ENCODE results near the gene SLC46A3. TPM values are rescaled to one million over a fixed set of nuclear protein-coding genes. Genes with fewer than 3 reads are reported as not detected.
A peak's percentile ranks its signal among the peaks of the same experiment; 100 is the strongest.

The SLC46A3 gene
- polyA plus RNA-seq, 2 of the 4 experiments (the other 2 are of a cell fraction): 2.1 to 6.8 TPM

DNA sequence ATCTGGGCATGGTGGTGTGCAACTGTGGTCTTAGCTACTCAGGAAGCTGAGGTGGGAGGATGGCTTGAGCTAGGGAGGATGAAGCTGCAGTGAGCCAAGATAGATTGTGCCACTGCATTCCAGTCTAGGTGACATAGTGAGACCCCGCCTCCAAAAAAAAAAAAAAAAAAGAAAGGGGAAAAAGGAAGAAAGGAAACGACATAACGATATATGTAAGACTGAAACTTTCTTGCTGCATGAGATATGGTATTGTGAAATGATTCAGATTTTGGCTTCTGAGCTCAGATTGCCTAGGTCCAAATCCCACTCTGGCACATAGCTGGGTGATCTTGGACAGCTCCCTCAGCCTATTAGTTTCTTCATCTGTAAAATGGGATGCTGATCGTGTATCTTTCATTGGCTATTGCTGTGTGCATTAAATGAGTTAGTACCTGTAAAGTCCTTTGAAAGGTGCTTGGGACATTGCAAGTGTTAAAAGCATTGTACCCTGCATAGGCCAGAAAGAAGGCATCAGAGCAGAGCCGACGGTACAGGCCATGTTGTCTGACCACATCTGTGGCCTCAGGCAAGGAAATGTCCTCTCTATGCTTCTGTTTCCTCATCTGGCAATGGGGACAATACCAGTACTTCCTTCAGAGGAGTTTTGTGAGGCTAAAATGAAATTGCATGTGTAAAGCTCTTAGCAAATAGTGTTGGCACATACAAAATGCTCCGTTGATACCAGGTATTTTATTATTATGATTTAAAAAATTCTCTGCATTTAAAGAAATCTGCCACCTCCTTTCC is 32.6 kb upstream of the SLC46A3 start:
- Histone ChIP-seq H3K4me2 (no peak overlapping the region), H3K9me3 (peaks cover 18% of the 10 kb centered on the region), H3K4me1 (peaks cover 21% of the 10 kb centered on the region), H3K27ac (peak overlapping the region; percentile 94; a peak in 4 of 6 replicates), H3K4me3 (no peak overlapping the region)
- POLR2A ChIA-PET: no interaction called here
- DNase-seq (ENCODE audit: low read depth in 1 of 2, low spot score in 1 of 2) (no peak), ATAC-seq (no peak), FAIRE-seq (no peak)
- CTCF ChIA-PET: interaction anchor here (0.7 kb wide), 1 partner anchor 33 kb away, joined by 3 read pairs; the partner anchor contains the start of gene SLC46A3
- no peak for TF ChIP-seq POLR2AphosphoS2 (conservative IDR thresholded peaks at IDR 0.05; ENCODE audit: low read length)
- TF ChIP-seq CHD2 (IDR thresholded peaks at IDR 0.05; ENCODE audit: low read length, partially characterized antibody): no peak
- TF ChIP-seq, protein P1, sequence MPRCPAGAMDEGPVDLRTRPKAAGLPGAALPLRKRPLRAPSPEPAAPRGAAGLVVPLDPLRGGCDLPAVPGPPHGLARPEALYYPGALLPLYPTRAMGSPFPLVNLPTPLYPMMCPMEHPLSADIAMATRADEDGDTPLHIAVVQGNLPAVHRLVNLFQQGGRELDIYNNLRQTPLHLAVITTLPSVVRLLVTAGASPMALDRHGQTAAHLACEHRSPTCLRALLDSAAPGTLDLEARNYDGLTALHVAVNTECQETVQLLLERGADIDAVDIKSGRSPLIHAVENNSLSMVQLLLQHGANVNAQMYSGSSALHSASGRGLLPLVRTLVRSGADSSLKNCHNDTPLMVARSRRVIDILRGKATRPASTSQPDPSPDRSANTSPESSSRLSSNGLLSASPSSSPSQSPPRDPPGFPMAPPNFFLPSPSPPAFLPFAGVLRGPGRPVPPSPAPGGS (IDR thresholded peaks at IDR 0.05): no peak
- no peak for TF ChIP-seq PHF8 (IDR thresholded peaks at IDR 0.05; ENCODE audit: borderline replicate concordance, low read depth)
- 80% methylated on average over 7 of the region's 7 CpGs for WGBS (ENCODE audit: missing lambda C conversion rate)

DNA sequence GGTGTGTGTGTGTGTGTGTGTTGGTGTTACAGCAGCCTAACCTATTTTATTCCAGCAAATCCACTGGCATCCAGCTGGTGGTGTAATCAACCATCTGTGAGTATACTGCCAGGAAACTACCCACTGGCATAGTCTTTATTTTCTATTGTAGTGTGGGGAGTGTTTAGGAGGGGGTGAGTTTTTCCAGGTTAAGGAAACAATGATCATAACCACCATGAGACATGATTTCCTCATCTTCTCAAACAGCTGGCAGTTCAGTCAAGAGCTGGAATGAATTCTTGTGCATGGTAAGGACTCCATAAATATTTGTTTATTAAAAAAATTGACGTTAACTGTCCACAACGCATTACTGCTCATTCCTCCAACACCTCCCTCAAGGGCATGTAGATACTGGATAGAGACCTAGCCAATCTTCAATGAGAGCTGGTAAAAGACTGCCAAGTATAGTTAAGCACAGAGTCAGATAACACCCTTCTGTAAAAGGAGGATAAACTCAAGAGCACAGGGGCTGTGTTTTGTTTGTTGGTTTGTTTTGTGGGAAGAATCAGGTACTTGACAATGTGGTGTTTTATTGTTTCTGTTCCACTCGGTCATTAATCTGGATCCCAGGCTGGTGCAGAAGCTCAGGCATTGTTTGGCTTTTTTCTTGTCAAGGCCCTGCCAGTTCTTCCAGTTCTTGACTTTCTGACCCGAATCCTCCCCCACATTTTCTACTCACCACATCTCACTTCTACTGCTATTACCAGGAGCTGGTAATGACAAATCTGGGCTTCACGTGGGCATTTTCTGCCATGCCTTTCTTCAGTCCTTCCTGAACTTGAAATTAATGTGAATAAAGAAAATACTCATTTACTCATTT is 31.6 kb upstream of the SLC46A3 start:
- DNase-seq (ENCODE audit: low read depth in 1 of 2, low spot score in 1 of 2): peak in 1 of 2 experiments; percentile 32
- H3K4me3 ChIP-seq: no peak overlapping the region
- POLR2A ChIA-PET: no interaction called here
- H3K9me3 ChIP-seq: peaks cover 16% of the 10 kb centered on the region
- no peak overlapping the region for H3K4me2 ChIP-seq
- no peak for FAIRE-seq
- H3K27ac ChIP-seq: peak overlapping the region; percentile 33 to 65; a peak in 4 of 6 replicates
- peaks cover 21% of the 10 kb centered on the region for H3K4me1 ChIP-seq
- no peak; a peak in 1 of 6 replicates for ATAC-seq
- CTCF ChIA-PET: no interaction called here
- TF ChIP-seq NFE2L2 (conservative IDR thresholded peaks at IDR 0.05; ENCODE audit: low read length): no peak
- TF ChIP-seq EHMT2 (IDR thresholded peaks at IDR 0.05; ENCODE audit: low read depth): no peak
- no peak for TF ChIP-seq FOSL2 (IDR thresholded peaks at IDR 0.05)
- no peak for TF ChIP-seq FOSL2 (CRISPR knock-in tag; IDR thresholded peaks at IDR 0.05)
- TF ChIP-seq POLR2A (IDR thresholded peaks at IDR 0.05; ENCODE audit: low read length): no peak
- TF ChIP-seq, protein P2, sequence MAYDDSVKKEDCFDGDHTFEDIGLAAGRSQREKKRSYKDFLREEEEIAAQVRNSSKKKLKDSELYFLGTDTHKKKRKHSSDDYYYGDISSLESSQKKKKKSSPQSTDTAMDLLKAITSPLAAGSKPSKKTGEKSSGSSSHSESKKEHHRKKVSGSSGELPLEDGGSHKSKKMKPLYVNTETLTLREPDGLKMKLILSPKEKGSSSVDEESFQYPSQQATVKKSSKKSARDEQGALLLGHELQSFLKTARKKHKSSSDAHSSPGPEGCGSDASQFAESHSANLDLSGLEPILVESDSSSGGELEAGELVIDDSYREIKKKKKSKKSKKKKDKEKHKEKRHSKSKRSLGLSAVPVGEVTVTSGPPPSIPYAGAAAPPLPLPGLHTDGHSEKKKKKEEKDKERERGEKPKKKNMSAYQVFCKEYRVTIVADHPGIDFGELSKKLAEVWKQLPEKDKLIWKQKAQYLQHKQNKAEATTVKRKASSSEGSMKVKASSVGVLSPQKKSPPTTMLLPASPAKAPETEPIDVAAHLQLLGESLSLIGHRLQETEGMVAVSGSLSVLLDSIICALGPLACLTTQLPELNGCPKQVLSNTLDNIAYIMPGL (CRISPR knock-in tag; IDR thresholded peaks at IDR 0.05; ENCODE audit: borderline replicate concordance): no peak
- TF ChIP-seq, protein P3, sequence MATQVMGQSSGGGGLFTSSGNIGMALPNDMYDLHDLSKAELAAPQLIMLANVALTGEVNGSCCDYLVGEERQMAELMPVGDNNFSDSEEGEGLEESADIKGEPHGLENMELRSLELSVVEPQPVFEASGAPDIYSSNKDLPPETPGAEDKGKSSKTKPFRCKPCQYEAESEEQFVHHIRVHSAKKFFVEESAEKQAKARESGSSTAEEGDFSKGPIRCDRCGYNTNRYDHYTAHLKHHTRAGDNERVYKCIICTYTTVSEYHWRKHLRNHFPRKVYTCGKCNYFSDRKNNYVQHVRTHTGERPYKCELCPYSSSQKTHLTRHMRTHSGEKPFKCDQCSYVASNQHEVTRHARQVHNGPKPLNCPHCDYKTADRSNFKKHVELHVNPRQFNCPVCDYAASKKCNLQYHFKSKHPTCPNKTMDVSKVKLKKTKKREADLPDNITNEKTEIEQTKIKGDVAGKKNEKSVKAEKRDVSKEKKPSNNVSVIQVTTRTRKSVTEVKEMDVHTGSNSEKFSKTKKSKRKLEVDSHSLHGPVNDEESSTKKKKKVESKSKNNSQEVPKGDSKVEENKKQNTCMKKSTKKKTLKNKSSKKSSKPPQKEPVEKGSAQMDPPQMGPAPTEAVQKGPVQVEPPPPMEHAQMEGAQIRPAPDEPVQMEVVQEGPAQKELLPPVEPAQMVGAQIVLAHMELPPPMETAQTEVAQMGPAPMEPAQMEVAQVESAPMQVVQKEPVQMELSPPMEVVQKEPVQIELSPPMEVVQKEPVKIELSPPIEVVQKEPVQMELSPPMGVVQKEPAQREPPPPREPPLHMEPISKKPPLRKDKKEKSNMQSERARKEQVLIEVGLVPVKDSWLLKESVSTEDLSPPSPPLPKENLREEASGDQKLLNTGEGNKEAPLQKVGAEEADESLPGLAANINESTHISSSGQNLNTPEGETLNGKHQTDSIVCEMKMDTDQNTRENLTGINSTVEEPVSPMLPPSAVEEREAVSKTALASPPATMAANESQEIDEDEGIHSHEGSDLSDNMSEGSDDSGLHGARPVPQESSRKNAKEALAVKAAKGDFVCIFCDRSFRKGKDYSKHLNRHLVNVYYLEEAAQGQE (IDR thresholded peaks at IDR 0.05): no peak
- TF ChIP-seq TP53 (CRISPR knock-in tag; IDR thresholded peaks at IDR 0.05): no peak
- TF ChIP-seq, protein P4, sequence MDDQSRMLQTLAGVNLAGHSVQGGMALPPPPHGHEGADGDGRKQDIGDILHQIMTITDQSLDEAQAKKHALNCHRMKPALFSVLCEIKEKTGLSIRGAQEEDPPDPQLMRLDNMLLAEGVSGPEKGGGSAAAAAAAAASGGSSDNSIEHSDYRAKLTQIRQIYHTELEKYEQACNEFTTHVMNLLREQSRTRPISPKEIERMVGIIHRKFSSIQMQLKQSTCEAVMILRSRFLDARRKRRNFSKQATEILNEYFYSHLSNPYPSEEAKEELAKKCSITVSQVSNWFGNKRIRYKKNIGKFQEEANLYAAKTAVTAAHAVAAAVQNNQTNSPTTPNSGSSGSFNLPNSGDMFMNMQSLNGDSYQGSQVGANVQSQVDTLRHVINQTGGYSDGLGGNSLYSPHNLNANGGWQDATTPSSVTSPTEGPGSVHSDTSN (IDR thresholded peaks at IDR 0.05): no peak
- TF ChIP-seq JUN (IDR thresholded peaks at IDR 0.05): no peak
- TF ChIP-seq ZFP36 (IDR thresholded peaks at IDR 0.05; ENCODE audit: borderline replicate concordance, partially characterized antibody): no peak
- TF ChIP-seq GATA3 (IDR thresholded peaks at IDR 0.05; ENCODE audit: borderline replicate concordance): no peak
- TF ChIP-seq HEYL (CRISPR knock-in tag; IDR thresholded peaks at IDR 0.05): no peak
- TF ChIP-seq ZNF302 (CRISPR knock-in tag; IDR thresholded peaks at IDR 0.05): no peak
- TF ChIP-seq, protein P5, sequence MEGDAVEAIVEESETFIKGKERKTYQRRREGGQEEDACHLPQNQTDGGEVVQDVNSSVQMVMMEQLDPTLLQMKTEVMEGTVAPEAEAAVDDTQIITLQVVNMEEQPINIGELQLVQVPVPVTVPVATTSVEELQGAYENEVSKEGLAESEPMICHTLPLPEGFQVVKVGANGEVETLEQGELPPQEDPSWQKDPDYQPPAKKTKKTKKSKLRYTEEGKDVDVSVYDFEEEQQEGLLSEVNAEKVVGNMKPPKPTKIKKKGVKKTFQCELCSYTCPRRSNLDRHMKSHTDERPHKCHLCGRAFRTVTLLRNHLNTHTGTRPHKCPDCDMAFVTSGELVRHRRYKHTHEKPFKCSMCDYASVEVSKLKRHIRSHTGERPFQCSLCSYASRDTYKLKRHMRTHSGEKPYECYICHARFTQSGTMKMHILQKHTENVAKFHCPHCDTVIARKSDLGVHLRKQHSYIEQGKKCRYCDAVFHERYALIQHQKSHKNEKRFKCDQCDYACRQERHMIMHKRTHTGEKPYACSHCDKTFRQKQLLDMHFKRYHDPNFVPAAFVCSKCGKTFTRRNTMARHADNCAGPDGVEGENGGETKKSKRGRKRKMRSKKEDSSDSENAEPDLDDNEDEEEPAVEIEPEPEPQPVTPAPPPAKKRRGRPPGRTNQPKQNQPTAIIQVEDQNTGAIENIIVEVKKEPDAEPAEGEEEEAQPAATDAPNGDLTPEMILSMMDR (IDR thresholded peaks at IDR 0.05): no peak
- no peak for TF ChIP-seq POLR2AphosphoS2 (conservative IDR thresholded peaks at IDR 0.05; ENCODE audit: low read length)
- TF ChIP-seq SMC3 (IDR thresholded peaks at IDR 0.05): no peak
- TF ChIP-seq RAD21 (conservative IDR thresholded peaks at IDR 0.05 in 1 of 2, IDR thresholded peaks at IDR 0.05 in 1 of 2): no peak
- WGBS (ENCODE audit: missing lambda C conversion rate): 49% methylated on average over 5 of the region's 5 CpGs
